PFSK-1 (cell line): ENCODE measurements around the gene GBF1.

ENCODE experiments used
- FOXP2 ChIP-seq: optimal IDR thresholded peaks from 2 replicates; pipeline ENCODE3; 2011; ENCODE audit warnings: borderline replicate concordance, control low read depth, inconsistent platforms; ENCODE audit not compliant: insufficient read depth; ENCODE audit errors: extremely low read length, extremely low read depth
- POLR2AphosphoS5 ChIP-seq: IDR thresholded peaks from 2 replicates; pipeline ENCODE4 v1.6.1; 2012; ENCODE audit warnings: low read depth, mild to moderate bottlenecking, control low read depth, low read length, moderate library complexity
- SIN3A ChIP-seq: IDR thresholded peaks from 2 replicates; pipeline ENCODE4 v1.6.1; 2012; ENCODE audit warnings: mild to moderate bottlenecking, low read length, moderate library complexity, borderline replicate concordance; ENCODE audit not compliant: insufficient read depth
- TAF1 ChIP-seq: IDR thresholded peaks from 2 replicates; pipeline ENCODE4 v1.6.1; 2012; ENCODE audit warnings: low read length, control low read depth, borderline replicate concordance; ENCODE audit not compliant: insufficient read depth
- TF ChIP-seq, protein P1 (sequence below), 2 experiments: IDR thresholded peaks; 2 replicates each; pipeline versions ENCODE4 v1.6.1 to v1.8.0; 2011 to 2012; ENCODE audit warnings: low read depth in 2 of 2, low read length in 2 of 2, control low read depth in 1 of 2, inconsistent platforms in 1 of 2, mild to moderate bottlenecking in 1 of 2, moderate library complexity in 1 of 2; ENCODE audit not compliant: insufficient read depth in 1 of 2

Gene GBF1

DNA sequence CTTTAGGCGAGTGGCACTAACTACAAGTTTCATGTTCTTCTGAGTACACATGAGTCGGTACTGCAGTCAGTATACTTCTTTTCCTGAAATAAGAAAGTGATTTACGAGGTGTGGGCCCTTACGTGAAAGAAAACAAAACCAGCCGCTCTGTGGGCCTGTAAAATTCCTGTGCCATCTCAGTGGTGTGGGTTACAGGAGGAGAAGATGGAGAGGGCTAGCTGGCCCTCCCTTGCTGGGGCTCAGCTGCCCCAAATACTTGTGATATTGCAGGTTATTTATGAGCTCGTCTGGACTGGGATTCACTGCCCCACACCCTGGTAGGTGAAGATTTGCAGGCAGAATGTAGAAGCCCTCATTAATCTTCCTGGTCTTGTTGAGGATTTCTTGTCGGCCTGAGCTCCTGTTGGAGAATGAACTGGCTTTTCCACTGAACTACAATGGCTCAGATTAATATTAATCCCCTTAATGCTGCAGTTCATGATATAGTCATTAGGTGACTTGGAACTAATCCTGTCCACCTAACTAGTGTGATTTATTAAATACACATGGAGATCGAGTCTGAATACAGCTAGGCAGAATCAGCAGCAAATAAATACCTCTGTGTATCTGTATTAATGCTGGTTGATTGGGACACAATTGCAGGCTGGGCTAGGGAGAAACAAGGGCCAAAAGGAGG, 68.0 kb downstream of the GBF1 start:
- TF ChIP-seq, protein P1, sequence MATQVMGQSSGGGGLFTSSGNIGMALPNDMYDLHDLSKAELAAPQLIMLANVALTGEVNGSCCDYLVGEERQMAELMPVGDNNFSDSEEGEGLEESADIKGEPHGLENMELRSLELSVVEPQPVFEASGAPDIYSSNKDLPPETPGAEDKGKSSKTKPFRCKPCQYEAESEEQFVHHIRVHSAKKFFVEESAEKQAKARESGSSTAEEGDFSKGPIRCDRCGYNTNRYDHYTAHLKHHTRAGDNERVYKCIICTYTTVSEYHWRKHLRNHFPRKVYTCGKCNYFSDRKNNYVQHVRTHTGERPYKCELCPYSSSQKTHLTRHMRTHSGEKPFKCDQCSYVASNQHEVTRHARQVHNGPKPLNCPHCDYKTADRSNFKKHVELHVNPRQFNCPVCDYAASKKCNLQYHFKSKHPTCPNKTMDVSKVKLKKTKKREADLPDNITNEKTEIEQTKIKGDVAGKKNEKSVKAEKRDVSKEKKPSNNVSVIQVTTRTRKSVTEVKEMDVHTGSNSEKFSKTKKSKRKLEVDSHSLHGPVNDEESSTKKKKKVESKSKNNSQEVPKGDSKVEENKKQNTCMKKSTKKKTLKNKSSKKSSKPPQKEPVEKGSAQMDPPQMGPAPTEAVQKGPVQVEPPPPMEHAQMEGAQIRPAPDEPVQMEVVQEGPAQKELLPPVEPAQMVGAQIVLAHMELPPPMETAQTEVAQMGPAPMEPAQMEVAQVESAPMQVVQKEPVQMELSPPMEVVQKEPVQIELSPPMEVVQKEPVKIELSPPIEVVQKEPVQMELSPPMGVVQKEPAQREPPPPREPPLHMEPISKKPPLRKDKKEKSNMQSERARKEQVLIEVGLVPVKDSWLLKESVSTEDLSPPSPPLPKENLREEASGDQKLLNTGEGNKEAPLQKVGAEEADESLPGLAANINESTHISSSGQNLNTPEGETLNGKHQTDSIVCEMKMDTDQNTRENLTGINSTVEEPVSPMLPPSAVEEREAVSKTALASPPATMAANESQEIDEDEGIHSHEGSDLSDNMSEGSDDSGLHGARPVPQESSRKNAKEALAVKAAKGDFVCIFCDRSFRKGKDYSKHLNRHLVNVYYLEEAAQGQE (IDR thresholded peaks at IDR 0.05; ENCODE audit: insufficient read depth in 1 of 2, low read depth in 2 of 2, low read length in 2 of 2): no peak
- TF ChIP-seq POLR2AphosphoS5: no peak
- no peak for TF ChIP-seq SIN3A
- no peak for TF ChIP-seq TAF1
- TF ChIP-seq FOXP2: no peak

DNA sequence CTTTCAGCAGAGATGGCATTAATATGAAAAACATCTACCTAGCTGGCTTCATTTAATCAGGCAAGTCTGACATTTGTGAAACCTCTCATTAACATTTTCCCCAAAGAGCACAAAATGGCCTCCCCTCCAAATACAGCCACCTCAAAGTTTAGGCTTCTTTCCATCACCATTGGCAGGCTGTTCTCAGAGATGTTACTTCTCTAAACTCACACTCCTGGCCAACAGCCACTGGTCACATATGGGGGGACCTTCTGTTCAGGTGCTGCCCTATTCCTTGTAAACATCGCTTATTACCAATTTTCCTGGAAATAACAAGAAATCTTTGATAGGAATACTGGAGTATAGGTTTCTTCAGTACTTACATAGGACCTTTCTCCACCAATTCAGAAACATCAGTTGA, 69.5 kb downstream of the GBF1 start:
- TF ChIP-seq TAF1 (no peak), SIN3A (no peak)

DNA sequence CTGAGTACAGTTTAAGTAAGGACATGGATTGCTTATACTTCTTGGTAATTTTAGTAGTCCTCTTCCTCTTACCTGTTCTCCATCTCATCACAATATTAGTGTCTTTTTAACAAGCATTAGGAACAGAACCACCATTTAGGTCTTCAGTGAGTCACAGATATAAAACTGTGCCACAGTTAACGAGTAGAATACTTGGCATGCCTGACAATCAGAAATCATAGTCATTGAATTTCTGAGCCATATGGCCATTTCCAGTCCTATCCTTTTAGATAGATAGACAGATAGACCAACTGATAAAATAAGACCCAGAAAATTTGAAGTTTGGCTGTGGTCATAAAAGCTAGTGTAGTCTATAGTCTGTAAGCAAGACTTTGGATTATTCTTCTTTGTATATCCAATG, 71.1 kb downstream of the GBF1 start:
- TF ChIP-seq, protein P1 (IDR thresholded peaks at IDR 0.05; ENCODE audit: insufficient read depth in 1 of 2, low read depth in 2 of 2, low read length in 2 of 2): no peak
- no peak for TF ChIP-seq TAF1
- TF ChIP-seq SIN3A: no peak
- no peak for TF ChIP-seq POLR2AphosphoS5
- TF ChIP-seq FOXP2: no peak

GRCh38 chr10:102322914-102323313, 77.6 kb downstream of the GBF1 start:
- no peak for TF ChIP-seq SIN3A
- TF ChIP-seq POLR2AphosphoS5: no peak
- no peak for TF ChIP-seq TAF1
- TF ChIP-seq FOXP2: no peak
- TF ChIP-seq, protein P1 (IDR thresholded peaks at IDR 0.05; ENCODE audit: insufficient read depth in 1 of 2, low read depth in 2 of 2, low read length in 2 of 2): no peak

GRCh38 chr10:102324061-102324460, 78.7 kb downstream of the GBF1 start:
- TF ChIP-seq SIN3A (no peak), FOXP2 (no peak), TAF1 (no peak), POLR2AphosphoS5 (no peak)
- TF ChIP-seq, protein P1 (IDR thresholded peaks at IDR 0.05; ENCODE audit: insufficient read depth in 1 of 2, low read depth in 2 of 2, low read length in 2 of 2): no peak
